GM21717 (cell line): ENCODE measurements around the gene GRIK5.
"Not testable (repeated sequence)": the region's sequence is repeated elsewhere in the genome, so short reads cannot be mapped to it uniquely, and the experiment has no call there.

ENCODE experiments used
- ATAC-seq: cut with Tn5 transposase; IDR thresholded peaks from one replicate; pipeline ENCODE4 v1.9.1; 2021; ENCODE audit warnings: mild to moderate bottlenecking, moderate library complexity; ENCODE audit not compliant: unreplicated experiment

The GRIK5 gene

GRCh38 chr19:42023121-42023942, 46.7 kb downstream of the GRIK5 start:
- no peak for ATAC-seq

GRCh38 chr19:42022616-42023015, 47.4 kb downstream of the GRIK5 start:
- no peak for ATAC-seq

GRCh38 chr19:42021185-42021584, 48.8 kb downstream of the GRIK5 start:
- no peak for ATAC-seq

- ATAC-seq = no peak
Measured at GRCh38 chr19:42018503-42019193, 51.4 kb downstream of the GRIK5 start.

- no peak for ATAC-seq
Measured at GRCh38 chr19:42017040-42017439, 53.0 kb downstream of the GRIK5 start.

GRCh38 chr19:42012747-42013146, 57.3 kb downstream of the GRIK5 start:
- not testable (repeated sequence) for ATAC-seq

- no peak for ATAC-seq
Measured at GRCh38 chr19:42010245-42011126, 59.5 kb downstream of the GRIK5 start.

- no peak for ATAC-seq
Measured at GRCh38 chr19:42006569-42006968, 63.4 kb downstream of the GRIK5 start.

- ATAC-seq = no peak
Measured at GRCh38 chr19:42005504-42005903, 64.5 kb downstream of the GRIK5 start.

GRCh38 chr19:42003506-42004294, 66.3 kb downstream of the GRIK5 start:
- no peak for ATAC-seq

GRCh38 chr19:41999878-42000208, 70.2 kb downstream of the GRIK5 start:
- no peak for ATAC-seq

GRCh38 chr19:41999071-41999877, 70.7 kb downstream of the GRIK5 start:
- ATAC-seq = no peak

- no peak for ATAC-seq
Measured at GRCh38 chr19:41998246-41999020, 71.6 kb downstream of the GRIK5 start.

GRCh38 chr19:41997851-41998229, 72.2 kb downstream of the GRIK5 start:
- ATAC-seq = no peak

GRCh38 chr19:41997121-41997850, 72.7 kb downstream of the GRIK5 start:
- no peak for ATAC-seq

- no peak for ATAC-seq
Measured at GRCh38 chr19:41995959-41996797, 73.8 kb downstream of the GRIK5 start.
